IMR-90 (cell line): ENCODE results near the gene BEGAIN. TPM values are rescaled to one million over a fixed set of nuclear protein-coding genes. Genes with fewer than 3 reads are reported as not detected.

Source experiments
- ATAC-seq: fragments of 200-7000 bp; cut with Tn5 transposase; 2 replicates; pipeline ENCODE4 v1.9.1; 2020; ENCODE audit warnings: low read depth, mild to moderate bottlenecking, moderate library complexity
- BruUV-seq: library from RNA; stranded (reverse); fragments of 400-500 nt; replicated peaks from 2 replicates; lab custom pipeline; 2021; lab: Mats Ljungman, UMichigan
- CTCF ChIA-PET: fragments of 300-600 bp; formaldehyde crosslinking; extraction: SDS; loops from one replicate; lab custom pipeline; 2021; ENCODE audit warnings: antibody characterized with exemption; lab: Yijun Ruan, JAX
- POLR2A ChIA-PET: fragments of 300-600 bp; sonication (Branson Sonifier 250); formaldehyde crosslinking; loops from one replicate; lab custom pipeline; 2022; ENCODE audit warnings: antibody characterized with exemption; ENCODE audit not compliant: unreplicated experiment; lab: Charles Lee
- DNase-seq: peaks from one replicate; pipeline ENCODE4 v3.0.0; 2013
- H2AFZ ChIP-seq: replicated peaks from 2 replicates; pipeline ENCODE3; 2013; ENCODE audit warnings: low read length, mild to moderate bottlenecking; ENCODE audit not compliant: poor library complexity
- H2AK5ac ChIP-seq: 2 replicates; pipeline ENCODE4 v1.6.1; 2013; ENCODE audit warnings: low read depth, low read length, inconsistent platforms
- H2AK9ac ChIP-seq: replicated peaks from 2 replicates; pipeline ENCODE3; 2013; ENCODE audit warnings: mild to moderate bottlenecking, low read depth, low read length, moderate library complexity; ENCODE audit not compliant: poor library complexity
- H2BK120ac ChIP-seq: 2 replicates; pipeline ENCODE4 v1.6.1; 2013; ENCODE audit warnings: low read depth, low read length, inconsistent platforms
- H2BK15ac ChIP-seq: 3 replicates; pipeline ENCODE4 v1.6.1; 2013; ENCODE audit warnings: low read depth, low read length, inconsistent platforms
- H2BK20ac ChIP-seq: 2 replicates; pipeline ENCODE4 v1.6.1; 2013; ENCODE audit warnings: low read depth, mild to moderate bottlenecking, inconsistent platforms, low read length, moderate library complexity
- H2BK5ac ChIP-seq: 2 replicates; pipeline ENCODE4 v1.6.1; 2013; ENCODE audit warnings: mild to moderate bottlenecking, low read depth, low read length, inconsistent platforms; ENCODE audit not compliant: poor library complexity, severe bottlenecking
- H3K14ac ChIP-seq: replicated peaks from 2 replicates; pipeline ENCODE4 v1.6.1; 2013; ENCODE audit warnings: low read depth, low read length, inconsistent platforms
- H3K18ac ChIP-seq: 2 replicates; pipeline ENCODE4 v1.6.1; 2013; ENCODE audit warnings: low read depth, low read length, control low read depth
- H3K23ac ChIP-seq: 2 replicates; pipeline ENCODE4 v1.6.1; 2013; ENCODE audit warnings: low read depth, low read length, inconsistent platforms
- H3K27ac ChIP-seq: 2 replicates; pipeline ENCODE4 v1.5.1; 2013; ENCODE audit warnings: mild to moderate bottlenecking, control low read depth, low read length; ENCODE audit not compliant: insufficient read depth
- H3K27me3 ChIP-seq: 2 replicates; pipeline ENCODE4 v1.6.1; 2013; ENCODE audit warnings: low read length; ENCODE audit not compliant: control insufficient read depth, insufficient read depth
- H3K36me3 ChIP-seq: 2 replicates; pipeline ENCODE4 v1.6.1; 2013; ENCODE audit warnings: low read length, mixed read lengths; ENCODE audit not compliant: control insufficient read depth, insufficient read depth
- H3K4ac ChIP-seq: 2 replicates; pipeline ENCODE4 v1.6.1; 2013; ENCODE audit warnings: low read depth, low read length, inconsistent platforms
- H3K4me1 ChIP-seq: 2 replicates; pipeline ENCODE4 v1.6.1; 2013; ENCODE audit warnings: low read length, mixed read lengths; ENCODE audit not compliant: control insufficient read depth, insufficient read depth
- H3K4me2 ChIP-seq: 2 replicates; pipeline ENCODE4 v1.6.1; 2013; ENCODE audit warnings: low read depth, mild to moderate bottlenecking, control low read depth, low read length, moderate library complexity
- H3K4me3 ChIP-seq: 2 replicates; pipeline ENCODE4 v1.5.1; 2013; ENCODE audit warnings: low read depth, mild to moderate bottlenecking, control low read depth, low read length, moderate library complexity; ENCODE audit not compliant: insufficient read depth
- H3K56ac ChIP-seq: 2 replicates; pipeline ENCODE4 v1.6.1; 2013; ENCODE audit warnings: low read length, inconsistent platforms; ENCODE audit not compliant: insufficient read depth; ENCODE audit errors: extremely low read depth
- H3K79me1 ChIP-seq, 2 experiments: 2 replicates each; pipeline ENCODE4 v1.6.1; 2013; ENCODE audit warnings: low read length in 2 of 2, inconsistent platforms in 1 of 2, low read depth in 1 of 2
- H3K9ac ChIP-seq: 2 replicates; pipeline ENCODE4 v1.6.1; 2013; ENCODE audit warnings: low read depth, low read length, control low read depth
- H3K9me1 ChIP-seq: 2 replicates; pipeline ENCODE4 v1.6.1; 2013; ENCODE audit warnings: low read length, inconsistent platforms; ENCODE audit not compliant: insufficient read depth
- H3K9me3 ChIP-seq: 2 replicates; pipeline ENCODE4 v1.6.1; 2013; ENCODE audit warnings: low read length; ENCODE audit not compliant: control insufficient read depth, insufficient read depth
- H4K20me1 ChIP-seq: 2 replicates; pipeline ENCODE4 v1.6.1; 2013; ENCODE audit warnings: low read length, inconsistent platforms; ENCODE audit not compliant: insufficient read depth
- H4K5ac ChIP-seq: 2 replicates; pipeline ENCODE4 v1.6.1; 2013; ENCODE audit warnings: mild to moderate bottlenecking, low read depth, low read length, control low read depth
- H4K8ac ChIP-seq, 2 experiments: 2 replicates each; pipeline ENCODE4 v1.6.1; 2013; ENCODE audit warnings: low read depth in 2 of 2, low read length in 2 of 2, control low read depth in 1 of 2, inconsistent platforms in 1 of 2
- H4K91ac ChIP-seq: 2 replicates; pipeline ENCODE4 v1.6.1; 2013; ENCODE audit warnings: low read depth, low read length, inconsistent platforms; ENCODE audit not compliant: insufficient read depth
- BHLHE40 ChIP-seq: fragments of 150-350 bp; IDR thresholded peaks from 2 replicates; pipeline ENCODE4 v1.6.1; 2016; ENCODE audit warnings: mild to moderate bottlenecking, low read depth, low read length
- CHD1 ChIP-seq: IDR thresholded peaks from 2 replicates; pipeline ENCODE4 v1.6.1; 2012; ENCODE audit warnings: low read depth, low read length, improper control_type of control experiment
- MAFK ChIP-seq: IDR thresholded peaks from 2 replicates; pipeline ENCODE4 v1.6.1; 2012; ENCODE audit warnings: low read depth, low read length, improper control_type of control experiment
- NFE2L2 ChIP-seq: fragments of 150-350 bp; IDR thresholded peaks from 2 replicates; pipeline ENCODE4 v1.6.1; 2016; ENCODE audit warnings: low read depth, mild to moderate bottlenecking, low read length
- POLR2A ChIP-seq: IDR thresholded peaks from 2 replicates; pipeline ENCODE4 v1.6.1; 2012; ENCODE audit warnings: mild to moderate bottlenecking, low read depth, low read length
- RAD21 ChIP-seq: IDR thresholded peaks from 2 replicates; pipeline ENCODE4 v1.6.1; 2012; ENCODE audit warnings: low read length, improper control_type of control experiment
- RCOR1 ChIP-seq: IDR thresholded peaks from 2 replicates; pipeline ENCODE4 v1.6.1; 2012; ENCODE audit warnings: mild to moderate bottlenecking, low read length, improper control_type of control experiment; ENCODE audit not compliant: insufficient replicate concordance
- RFX5 ChIP-seq: IDR thresholded peaks from 2 replicates; pipeline ENCODE4 v1.8.0; 2012; ENCODE audit warnings: low read depth, mild to moderate bottlenecking, low read length, moderate library complexity
- SMC3 ChIP-seq: fragments of 150-350 bp; IDR thresholded peaks from 2 replicates; pipeline ENCODE4 v1.6.1; 2016; ENCODE audit warnings: low read depth, mild to moderate bottlenecking, antibody characterized with exemption, low read length, moderate library complexity
- WGBS, 2 experiments: methylation state at CpG; one replicate each; pipeline versions ENCODE4 v1.1.5 to v1.1.7; 2013; ENCODE audit warnings: missing lambda C conversion rate in 2 of 2; ENCODE audit not compliant: insufficient read length in 1 of 2; ENCODE audit errors: extremely low coverage in 2 of 2; 5-methylcytosine and 5-hydroxymethylcytosine counted together
- dilution Hi-C: fragments of 300-500 bp; cut with HindIII; formaldehyde crosslinking; loops from one replicate; pipeline ENCODE4 v1.14.3; 2018; ENCODE audit warnings: low sequenced_read_pairs; ENCODE audit not compliant: unreplicated experiment
- in situ Hi-C: fragments of 300-500 bp; cut with MboI; formaldehyde crosslinking; loops from 3 replicates; pipeline ENCODE4 v1.14.3; 2019; ENCODE audit warnings: low sequenced_read_pairs, inconsistent platforms, mixed read lengths
- intact Hi-C: fragments of 100-400 bp; cut with micrococcal nuclease; formaldehyde crosslinking; loops from 2 replicates; pipeline ENCODE4 v1.10.0; 2022
- polyA plus RNA-seq, 3 experiments: library from polyadenylated mRNA; depleted of rRNA; stranded (reverse); fragments of >200 nt; gene quantifications; 2 replicates each; pipeline ENCODE4 v1.2.3, GENCODE V29; 2012; ENCODE audit warnings: low replicate concordance in 1 of 3
- total RNA-seq: library from RNA; depleted of rRNA; stranded (reverse); fragments of >200 nt; gene quantifications from 2 replicates; pipeline ENCODE4 v1.2.3, GENCODE V29; 2012
- TF ChIP-seq, protein P1 (sequence below): fragments of 150-350 bp; IDR thresholded peaks from 2 replicates; pipeline ENCODE4 v1.6.1; 2016; ENCODE audit warnings: low read depth, mild to moderate bottlenecking, low read length, moderate library complexity, borderline replicate concordance
- TF ChIP-seq, protein P2 (sequence below): fragments of 150-350 bp; IDR thresholded peaks from 2 replicates; pipeline ENCODE4 v1.6.1; 2017; ENCODE audit warnings: mild to moderate bottlenecking, antibody characterized with exemption, low read length, low read depth
- TF ChIP-seq, protein P3 (sequence below): conservative IDR thresholded peaks from 2 replicates; pipeline ENCODE4 v1.5.1; 2012; ENCODE audit warnings: mild to moderate bottlenecking, low read depth, low read length, improper control_type of control experiment

The BEGAIN gene
- total and polyA plus RNA-seq, 2 of the 4 experiments (the other 2 are of a cell fraction), result 0.18 to 0.99 TPM

DNA sequence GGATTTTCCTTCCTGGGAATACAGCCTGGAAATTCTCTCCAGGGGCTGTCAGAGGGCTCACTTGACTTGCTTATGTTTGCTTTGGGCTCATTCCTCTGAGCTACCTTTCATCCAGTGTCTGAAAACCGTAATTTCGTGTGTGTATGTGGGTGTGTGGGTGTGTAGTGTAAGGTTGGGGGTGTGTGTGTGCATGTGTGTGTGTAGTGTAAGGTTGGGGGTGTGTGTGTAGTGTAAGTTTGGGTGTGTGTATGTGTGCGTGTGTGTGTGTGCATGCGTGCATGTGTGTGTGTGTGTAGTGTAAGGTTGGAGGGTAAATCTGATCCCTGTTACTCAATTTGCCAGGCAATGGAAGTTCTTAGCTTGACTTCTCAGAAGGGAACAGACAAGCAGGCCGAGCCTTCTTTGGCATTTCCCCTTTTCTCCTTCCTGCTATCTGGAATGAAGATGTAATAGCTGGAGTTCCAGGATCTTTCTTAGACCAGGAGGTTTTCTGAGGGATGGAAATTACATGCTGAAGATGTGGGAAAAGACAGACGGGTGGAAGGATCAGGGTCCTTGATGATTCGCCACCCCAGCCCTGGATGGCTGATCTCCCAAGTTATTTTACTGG, 15.5 kb upstream of the BEGAIN start:
- H3K4me2 ChIP-seq, result no peak overlapping the region
- H2BK15ac ChIP-seq, result no peak overlapping the region
- H3K36me3 ChIP-seq, result no peaks in the 10 kb centered on the region
- intact Hi-C loops, result no loop called here
- H3K27ac ChIP-seq, result no peak overlapping the region
- H3K27me3 ChIP-seq, result peaks cover 29% of the 10 kb centered on the region
- H3K23ac ChIP-seq, result no peak overlapping the region
- no peaks in the 10 kb centered on the region for H4K20me1 ChIP-seq
- no peak overlapping the region for H3K56ac ChIP-seq
- ATAC-seq, result no peak
- H2AFZ ChIP-seq, result no peak overlapping the region
- no peak overlapping the region for H2AK5ac ChIP-seq
- H3K4me3 ChIP-seq, result no peak overlapping the region
- in situ Hi-C loops, result no loop called here
- H3K14ac ChIP-seq, result no peak overlapping the region
- no peak overlapping the region for H4K5ac ChIP-seq
- H4K8ac ChIP-seq, result no peak overlapping the region
- DNase-seq, result no peak
- H4K91ac ChIP-seq, result no peak overlapping the region
- H2AK9ac ChIP-seq, result no peak overlapping the region
- no peak overlapping the region for H2BK20ac ChIP-seq
- TF ChIP-seq POLR2A (no peak), RCOR1 (no peak), RFX5 (no peak), MAFK (no peak), NFE2L2 (no peak), RAD21 (no peak), BHLHE40 (no peak), SMC3 (no peak), CHD1 (no peak)
- TF ChIP-seq, protein P1, sequence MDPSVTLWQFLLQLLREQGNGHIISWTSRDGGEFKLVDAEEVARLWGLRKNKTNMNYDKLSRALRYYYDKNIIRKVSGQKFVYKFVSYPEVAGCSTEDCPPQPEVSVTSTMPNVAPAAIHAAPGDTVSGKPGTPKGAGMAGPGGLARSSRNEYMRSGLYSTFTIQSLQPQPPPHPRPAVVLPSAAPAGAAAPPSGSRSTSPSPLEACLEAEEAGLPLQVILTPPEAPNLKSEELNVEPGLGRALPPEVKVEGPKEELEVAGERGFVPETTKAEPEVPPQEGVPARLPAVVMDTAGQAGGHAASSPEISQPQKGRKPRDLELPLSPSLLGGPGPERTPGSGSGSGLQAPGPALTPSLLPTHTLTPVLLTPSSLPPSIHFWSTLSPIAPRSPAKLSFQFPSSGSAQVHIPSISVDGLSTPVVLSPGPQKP, result no peak
- TF ChIP-seq, protein P2, sequence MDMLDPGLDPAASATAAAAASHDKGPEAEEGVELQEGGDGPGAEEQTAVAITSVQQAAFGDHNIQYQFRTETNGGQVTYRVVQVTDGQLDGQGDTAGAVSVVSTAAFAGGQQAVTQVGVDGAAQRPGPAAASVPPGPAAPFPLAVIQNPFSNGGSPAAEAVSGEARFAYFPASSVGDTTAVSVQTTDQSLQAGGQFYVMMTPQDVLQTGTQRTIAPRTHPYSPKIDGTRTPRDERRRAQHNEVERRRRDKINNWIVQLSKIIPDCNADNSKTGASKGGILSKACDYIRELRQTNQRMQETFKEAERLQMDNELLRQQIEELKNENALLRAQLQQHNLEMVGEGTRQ, result no peak
- TF ChIP-seq, protein P3, sequence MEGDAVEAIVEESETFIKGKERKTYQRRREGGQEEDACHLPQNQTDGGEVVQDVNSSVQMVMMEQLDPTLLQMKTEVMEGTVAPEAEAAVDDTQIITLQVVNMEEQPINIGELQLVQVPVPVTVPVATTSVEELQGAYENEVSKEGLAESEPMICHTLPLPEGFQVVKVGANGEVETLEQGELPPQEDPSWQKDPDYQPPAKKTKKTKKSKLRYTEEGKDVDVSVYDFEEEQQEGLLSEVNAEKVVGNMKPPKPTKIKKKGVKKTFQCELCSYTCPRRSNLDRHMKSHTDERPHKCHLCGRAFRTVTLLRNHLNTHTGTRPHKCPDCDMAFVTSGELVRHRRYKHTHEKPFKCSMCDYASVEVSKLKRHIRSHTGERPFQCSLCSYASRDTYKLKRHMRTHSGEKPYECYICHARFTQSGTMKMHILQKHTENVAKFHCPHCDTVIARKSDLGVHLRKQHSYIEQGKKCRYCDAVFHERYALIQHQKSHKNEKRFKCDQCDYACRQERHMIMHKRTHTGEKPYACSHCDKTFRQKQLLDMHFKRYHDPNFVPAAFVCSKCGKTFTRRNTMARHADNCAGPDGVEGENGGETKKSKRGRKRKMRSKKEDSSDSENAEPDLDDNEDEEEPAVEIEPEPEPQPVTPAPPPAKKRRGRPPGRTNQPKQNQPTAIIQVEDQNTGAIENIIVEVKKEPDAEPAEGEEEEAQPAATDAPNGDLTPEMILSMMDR, result no peak
- H3K9ac ChIP-seq, result no peak overlapping the region
- no peaks in the 10 kb centered on the region for H3K9me1 ChIP-seq
- 40% methylated on average over 2 of the region's 7 CpGs; no CpG with 5 or more reads in 1 of the 2 experiments for WGBS, 2 experiments
- peaks cover 8% of the 10 kb centered on the region; the same call in 1 of the 2 replicates for H3K9me3 ChIP-seq
- POLR2A ChIA-PET, result no interaction called here
- BruUV-seq, result no TSS peak
- no peaks in the 10 kb centered on the region for H3K79me1 ChIP-seq
- CTCF ChIA-PET, result interaction anchor here (0.7 kb wide), 1 partner anchor 1026 kb away, joined by 3 read pairs; no protein-coding TSS in a partner anchor
- H3K18ac ChIP-seq, result no peak overlapping the region
- dilution Hi-C loops, result no loop called here
- no peak overlapping the region for H2BK5ac ChIP-seq
- H2BK120ac ChIP-seq, result no peak overlapping the region
- H3K4ac ChIP-seq, result no peak overlapping the region
- H3K4me1 ChIP-seq, result no peaks in the 10 kb centered on the region
